HEK293 (cell line): ENCODE results near the gene PIWIL1.

Experiments used
- CTCF ChIA-PET: fragments of 350-600 bp; formaldehyde crosslinking; extraction: SDS; loops from one replicate; lab custom pipeline; 2021; ENCODE audit warnings: antibody characterized with exemption; lab: Yijun Ruan, JAX
- POLR2A ChIA-PET: fragments of 300-600 bp; formaldehyde crosslinking; extraction: SDS; loops from one replicate; lab custom pipeline; 2020; ENCODE audit warnings: antibody characterized with exemption, inconsistent platforms; lab: Yijun Ruan, JAX
- H3K27ac ChIP-seq: fragments of 200-500 bp; sonication (Bioruptor generic); 2 replicates; pipeline ENCODE4 v1.5.1; 2014; ENCODE audit warnings: low read depth, low read length, control low read depth, inconsistent platforms; ENCODE audit errors: extremely low read depth
- H3K36me3 ChIP-seq, 2 experiments: fragments of 200-500 bp in 1 of 2; sonication (Bioruptor generic) in 1 of 2; 1 replicate in 1 of 2; 2 replicates in 1 of 2; pipeline ENCODE4 v1.5.1; 2014 to 2017; ENCODE audit warnings: inconsistent platforms in 2 of 2, low read length in 2 of 2; ENCODE audit not compliant: control insufficient read depth in 2 of 2, insufficient read depth in 1 of 2
- H3K4me1 ChIP-seq: fragments of 200-500 bp; sonication (Bioruptor generic); 2 replicates; pipeline ENCODE4 v1.5.1; 2014; ENCODE audit warnings: mild to moderate bottlenecking, low read length, inconsistent platforms; ENCODE audit not compliant: control insufficient read depth, insufficient read depth
- H3K4me3 ChIP-seq: 2 replicates; pipeline ENCODE4 v1.5.1; 2011; ENCODE audit warnings: low read depth, mild to moderate bottlenecking, control low read depth, low read length, moderate library complexity
- H3K9me3 ChIP-seq: fragments of 200-500 bp; sonication (Bioruptor generic); 2 replicates; pipeline ENCODE4 v1.5.1; 2014; ENCODE audit warnings: low read depth, low read length, inconsistent platforms; ENCODE audit not compliant: control insufficient read depth, insufficient read depth
- OVOL3 ChIP-seq: fragments of 450-650 bp; formaldehyde crosslinking; IDR thresholded peaks from 2 replicates; pipeline ENCODE4 v1.5.1; 2016; ENCODE audit warnings: missing biosample characterization, missing genetic modification characterization
- SCRT2 ChIP-seq: fragments of 450-650 bp; formaldehyde crosslinking; IDR thresholded peaks from 2 replicates; pipeline ENCODE4 v1.5.1; 2016; ENCODE audit warnings: missing biosample characterization, missing genetic modification characterization
- TCF7L2 ChIP-seq: IDR thresholded peaks from 2 replicates; pipeline ENCODE4 v1.6.1; 2011; ENCODE audit warnings: low read depth, mild to moderate bottlenecking, inconsistent platforms, low read length, moderate library complexity, borderline replicate concordance
- YY2 ChIP-seq: fragments of 450-650 bp; formaldehyde crosslinking; IDR thresholded peaks from 2 replicates; pipeline ENCODE4 v1.5.1; 2016; ENCODE audit warnings: missing biosample characterization, missing genetic modification characterization
- ZNF133 ChIP-seq: fragments of 450-650 bp; formaldehyde crosslinking; IDR thresholded peaks from 2 replicates; pipeline ENCODE4 v1.5.1; 2016; ENCODE audit warnings: missing biosample characterization, missing genetic modification characterization
- ZNF138 ChIP-seq: fragments of 450-650 bp; formaldehyde crosslinking; IDR thresholded peaks from 2 replicates; pipeline ENCODE4 v1.5.1; 2016; ENCODE audit warnings: missing biosample characterization, missing genetic modification characterization, borderline replicate concordance
- ZNF140 ChIP-seq: fragments of 450-650 bp; formaldehyde crosslinking; IDR thresholded peaks from 2 replicates; pipeline ENCODE4 v1.5.1; 2016; ENCODE audit warnings: missing biosample characterization, missing genetic modification characterization
- ZNF223 ChIP-seq: fragments of 450-650 bp; formaldehyde crosslinking; IDR thresholded peaks from 2 replicates; pipeline ENCODE4 v1.5.1; 2016; ENCODE audit warnings: missing biosample characterization, missing genetic modification characterization
- ZNF311 ChIP-seq: fragments of 450-650 bp; formaldehyde crosslinking; IDR thresholded peaks from 2 replicates; pipeline ENCODE4 v1.5.1; 2017; ENCODE audit warnings: missing biosample characterization, missing genetic modification characterization, borderline replicate concordance
- ZNF335 ChIP-seq: fragments of 450-650 bp; formaldehyde crosslinking; conservative IDR thresholded peaks from 2 replicates; pipeline ENCODE4 v1.5.1; 2016; ENCODE audit warnings: missing biosample characterization, missing genetic modification characterization
- ZNF404 ChIP-seq: fragments of 450-650 bp; formaldehyde crosslinking; IDR thresholded peaks from 2 replicates; pipeline ENCODE4 v1.5.1; 2017; ENCODE audit warnings: missing biosample characterization, missing genetic modification characterization
- ZNF555 ChIP-seq: fragments of 450-650 bp; formaldehyde crosslinking; conservative IDR thresholded peaks from 2 replicates; pipeline ENCODE4 v1.5.1; 2017; ENCODE audit warnings: missing biosample characterization, mild to moderate bottlenecking, missing genetic modification characterization, inconsistent platforms
- ZNF610 ChIP-seq: fragments of 450-650 bp; formaldehyde crosslinking; IDR thresholded peaks from 2 replicates; pipeline ENCODE4 v1.5.1; 2016; ENCODE audit warnings: missing biosample characterization, missing genetic modification characterization, borderline replicate concordance
- ZNF677 ChIP-seq: fragments of 450-650 bp; IDR thresholded peaks from 2 replicates; pipeline ENCODE4 v1.5.0; 2018; ENCODE audit warnings: missing biosample characterization, mild to moderate bottlenecking, missing genetic modification characterization, moderate library complexity
- ZNF76 ChIP-seq: fragments of 450-650 bp; formaldehyde crosslinking; IDR thresholded peaks from 2 replicates; pipeline ENCODE4; 2016; ENCODE audit warnings: low read depth, missing biosample characterization, missing genetic modification characterization, borderline replicate concordance
- ZNF768 ChIP-seq: fragments of 450-650 bp; formaldehyde crosslinking; IDR thresholded peaks from 2 replicates; pipeline ENCODE4 v1.5.1; 2018; ENCODE audit warnings: missing biosample characterization, mild to moderate bottlenecking, missing genetic modification characterization
- TF ChIP-seq, protein P1 (sequence below): fragments of 450-650 bp; formaldehyde crosslinking; IDR thresholded peaks from 2 replicates; pipeline ENCODE4 v1.5.1; 2016; ENCODE audit warnings: missing biosample characterization, missing genetic modification characterization
- TF ChIP-seq, protein P2 (sequence below): fragments of 450-650 bp; formaldehyde crosslinking; IDR thresholded peaks from 2 replicates; pipeline ENCODE4; 2016; ENCODE audit warnings: missing biosample characterization, missing genetic modification characterization
- TF ChIP-seq, protein P3 (sequence below): fragments of 450-650 bp; formaldehyde crosslinking; IDR thresholded peaks from 2 replicates; pipeline ENCODE4 v1.5.1; 2016; ENCODE audit warnings: missing biosample characterization, missing genetic modification characterization
- TF ChIP-seq, protein P4 (sequence below): fragments of 450-650 bp; formaldehyde crosslinking; IDR thresholded peaks from 2 replicates; pipeline ENCODE4 v1.5.1; 2016; ENCODE audit warnings: missing biosample characterization, missing genetic modification characterization
- TF ChIP-seq, protein P5 (sequence below): fragments of 450-650 bp; formaldehyde crosslinking; IDR thresholded peaks from 2 replicates; pipeline ENCODE4 v1.5.1; 2016; ENCODE audit warnings: missing biosample characterization, missing genetic modification characterization, borderline replicate concordance
- TF ChIP-seq, protein P6 (sequence below): fragments of 450-650 bp; formaldehyde crosslinking; IDR thresholded peaks from 2 replicates; pipeline ENCODE4 v1.5.1; 2016; ENCODE audit warnings: missing biosample characterization, missing genetic modification characterization

PIWIL1 gene

DNA sequence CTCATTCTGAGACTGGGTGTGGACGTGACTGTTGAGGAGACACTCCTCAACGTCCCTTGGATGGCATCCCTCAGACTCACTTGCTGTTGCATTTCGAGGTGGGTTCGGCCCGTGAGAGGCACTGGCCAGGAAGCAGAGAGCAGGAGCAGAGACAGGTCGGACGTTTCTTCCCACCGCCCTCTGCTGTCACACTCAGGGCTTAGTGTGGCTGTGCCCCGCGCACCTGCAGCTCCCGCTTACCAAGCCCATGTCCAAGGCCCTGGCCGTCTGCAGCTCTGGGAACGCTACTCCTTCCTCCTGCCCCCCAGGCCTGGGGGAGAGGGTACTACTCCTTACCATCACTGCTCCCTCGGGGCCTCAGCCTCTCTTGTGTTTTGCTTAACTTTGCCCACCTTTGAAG lies 29.8 kb upstream of the PIWIL1 start (continued):
- TF ChIP-seq ZNF335, result no peak

DNA sequence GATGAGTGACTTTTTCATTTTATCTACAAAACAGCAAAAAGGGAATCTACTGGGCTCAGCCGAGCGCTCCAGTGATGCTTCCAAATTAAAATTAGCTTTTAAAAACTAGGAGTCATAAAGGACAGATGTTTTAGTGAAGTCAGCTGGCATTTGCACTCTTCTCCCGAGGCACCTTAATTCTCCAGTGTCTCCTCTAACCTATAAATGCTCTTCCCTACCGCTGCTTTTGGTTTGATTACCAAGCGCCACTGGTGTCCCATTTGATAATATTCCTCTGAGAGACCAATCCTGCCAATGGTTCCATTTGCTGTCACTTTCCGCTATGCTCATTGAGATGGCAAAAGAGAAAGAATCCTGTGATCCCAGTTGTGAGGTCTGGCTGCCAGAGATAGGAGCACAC lies 29.3 kb upstream of the PIWIL1 start:
- CTCF ChIA-PET, result interaction anchor here (0.7 kb wide), 1 partner anchor 90 kb away, joined by 3 read pairs; no protein-coding TSS in a partner anchor
- Histone ChIP-seq H3K4me3 (no peak overlapping the region), H3K36me3 (no peaks in the 10 kb centered on the region)

DNA sequence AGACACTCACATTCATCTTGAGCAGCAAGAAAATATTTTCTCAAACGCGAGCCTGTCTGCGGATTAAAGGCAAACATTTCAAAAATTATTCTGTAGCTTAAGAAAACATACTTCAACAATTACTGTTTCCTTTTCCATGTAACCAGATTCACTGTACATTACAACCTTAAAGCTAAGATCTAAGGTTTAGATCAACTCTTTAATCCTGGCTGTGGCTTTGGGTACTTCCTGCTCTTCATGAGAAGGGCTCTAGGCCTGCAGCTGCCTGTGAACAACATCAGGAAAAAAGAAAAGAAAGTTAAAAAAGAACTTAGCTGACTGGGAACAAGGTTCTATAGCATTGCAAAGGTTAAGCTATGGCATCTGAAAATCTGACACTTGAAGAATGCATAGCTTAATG lies 21.4 kb upstream of the PIWIL1 start:
- TF ChIP-seq ZNF677 (tag by site-specific recombination), result no peak
- no peak for TF ChIP-seq ZNF768 (tag by site-specific recombination)
- no peak for TF ChIP-seq ZNF138 (tag by site-specific recombination)
- TF ChIP-seq ZNF610, result no peak
- no peak for TF ChIP-seq YY2 (tag by site-specific recombination)
- no peak for TF ChIP-seq ZNF311 (tag by site-specific recombination)
- TF ChIP-seq, protein P1, sequence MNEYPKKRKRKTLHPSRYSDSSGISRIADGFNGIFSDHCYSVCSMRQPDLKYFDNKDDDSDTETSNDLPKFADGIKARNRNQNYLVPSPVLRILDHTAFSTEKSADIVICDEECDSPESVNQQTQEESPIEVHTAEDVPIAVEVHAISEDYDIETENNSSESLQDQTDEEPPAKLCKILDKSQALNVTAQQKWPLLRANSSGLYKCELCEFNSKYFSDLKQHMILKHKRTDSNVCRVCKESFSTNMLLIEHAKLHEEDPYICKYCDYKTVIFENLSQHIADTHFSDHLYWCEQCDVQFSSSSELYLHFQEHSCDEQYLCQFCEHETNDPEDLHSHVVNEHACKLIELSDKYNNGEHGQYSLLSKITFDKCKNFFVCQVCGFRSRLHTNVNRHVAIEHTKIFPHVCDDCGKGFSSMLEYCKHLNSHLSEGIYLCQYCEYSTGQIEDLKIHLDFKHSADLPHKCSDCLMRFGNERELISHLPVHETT, result no peak
- TF ChIP-seq ZNF555 (tag by site-specific recombination), result no peak
- no peak for TF ChIP-seq ZNF404
- TF ChIP-seq, protein P2, sequence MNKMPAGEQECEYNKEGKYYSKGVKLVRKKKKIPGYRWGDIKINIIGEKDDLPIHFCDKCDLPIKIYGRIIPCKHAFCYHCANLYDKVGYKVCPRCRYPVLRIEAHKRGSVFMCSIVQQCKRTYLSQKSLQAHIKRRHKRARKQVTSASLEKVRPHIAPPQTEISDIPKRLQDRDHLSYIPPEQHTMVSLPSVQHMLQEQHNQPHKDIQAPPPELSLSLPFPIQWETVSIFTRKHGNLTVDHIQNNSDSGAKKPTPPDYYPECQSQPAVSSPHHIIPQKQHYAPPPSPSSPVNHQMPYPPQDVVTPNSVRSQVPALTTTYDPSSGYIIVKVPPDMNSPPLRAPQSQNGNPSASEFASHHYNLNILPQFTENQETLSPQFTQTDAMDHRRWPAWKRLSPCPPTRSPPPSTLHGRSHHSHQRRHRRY, result no peak
- TF ChIP-seq, all 188 proteins: peak for 0
- CTCF ChIA-PET, result interaction anchor here (0.7 kb wide), 1 partner anchor 1522 kb away, joined by 3 read pairs; no protein-coding TSS in a partner anchor
- POLR2A ChIA-PET, result no interaction called here

More for the DNA sequence above, 29.3 kb upstream of the PIWIL1 start:
- H3K27ac ChIP-seq, result no peak overlapping the region
- no peaks in the 10 kb centered on the region for H3K9me3 ChIP-seq
- no peaks in the 10 kb centered on the region for H3K4me1 ChIP-seq
- TF ChIP-seq, protein P3, sequence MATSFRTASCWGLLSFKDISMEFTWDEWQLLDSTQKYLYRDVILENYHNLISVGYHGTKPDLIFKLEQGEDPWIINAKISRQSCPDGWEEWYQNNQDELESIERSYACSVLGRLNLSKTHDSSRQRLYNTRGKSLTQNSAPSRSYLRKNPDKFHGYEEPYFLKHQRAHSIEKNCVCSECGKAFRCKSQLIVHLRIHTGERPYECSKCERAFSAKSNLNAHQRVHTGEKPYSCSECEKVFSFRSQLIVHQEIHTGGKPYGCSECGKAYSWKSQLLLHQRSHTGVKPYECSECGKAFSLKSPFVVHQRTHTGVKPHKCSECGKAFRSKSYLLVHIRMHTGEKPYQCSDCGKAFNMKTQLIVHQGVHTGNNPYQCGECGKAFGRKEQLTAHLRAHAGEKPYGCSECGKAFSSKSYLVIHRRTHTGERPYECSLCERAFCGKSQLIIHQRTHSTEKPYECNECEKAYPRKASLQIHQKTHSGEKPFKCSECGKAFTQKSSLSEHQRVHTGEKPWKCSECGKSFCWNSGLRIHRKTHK (tag by site-specific recombination), result no peak
- TF ChIP-seq ZNF133 (tag by site-specific recombination), result no peak
- TF ChIP-seq ZNF223, result no peak
- TF ChIP-seq, protein P2, result no peak
- no peak for TF ChIP-seq ZNF76
- TF ChIP-seq, protein P4, sequence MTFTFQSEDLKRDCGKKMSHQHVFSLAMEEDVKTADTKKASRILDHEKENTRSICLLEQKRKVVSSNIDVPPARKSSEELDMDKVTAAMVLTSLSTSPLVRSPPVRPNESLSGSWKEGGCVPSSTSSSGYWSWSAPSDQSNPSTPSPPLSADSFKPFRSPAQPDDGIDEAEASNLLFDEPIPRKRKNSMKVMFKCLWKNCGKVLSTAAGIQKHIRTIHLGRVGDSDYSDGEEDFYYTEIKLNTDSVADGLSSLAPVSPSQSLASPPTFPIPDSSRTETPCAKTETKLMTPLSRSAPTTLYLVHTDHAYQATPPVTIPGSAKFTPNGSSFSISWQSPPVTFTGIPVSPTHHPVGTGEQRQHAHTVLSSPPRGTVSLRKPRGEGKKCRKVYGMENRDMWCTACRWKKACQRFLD (tag by site-specific recombination), result no peak
- no peak for TF ChIP-seq TCF7L2
- TF ChIP-seq, protein P5, sequence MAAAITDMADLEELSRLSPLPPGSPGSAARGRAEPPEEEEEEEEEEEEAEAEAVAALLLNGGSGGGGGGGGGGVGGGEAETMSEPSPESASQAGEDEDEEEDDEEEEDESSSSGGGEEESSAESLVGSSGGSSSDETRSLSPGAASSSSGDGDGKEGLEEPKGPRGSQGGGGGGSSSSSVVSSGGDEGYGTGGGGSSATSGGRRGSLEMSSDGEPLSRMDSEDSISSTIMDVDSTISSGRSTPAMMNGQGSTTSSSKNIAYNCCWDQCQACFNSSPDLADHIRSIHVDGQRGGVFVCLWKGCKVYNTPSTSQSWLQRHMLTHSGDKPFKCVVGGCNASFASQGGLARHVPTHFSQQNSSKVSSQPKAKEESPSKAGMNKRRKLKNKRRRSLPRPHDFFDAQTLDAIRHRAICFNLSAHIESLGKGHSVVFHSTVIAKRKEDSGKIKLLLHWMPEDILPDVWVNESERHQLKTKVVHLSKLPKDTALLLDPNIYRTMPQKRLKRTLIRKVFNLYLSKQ (tag by site-specific recombination), result no peak
- TF ChIP-seq, protein P6, sequence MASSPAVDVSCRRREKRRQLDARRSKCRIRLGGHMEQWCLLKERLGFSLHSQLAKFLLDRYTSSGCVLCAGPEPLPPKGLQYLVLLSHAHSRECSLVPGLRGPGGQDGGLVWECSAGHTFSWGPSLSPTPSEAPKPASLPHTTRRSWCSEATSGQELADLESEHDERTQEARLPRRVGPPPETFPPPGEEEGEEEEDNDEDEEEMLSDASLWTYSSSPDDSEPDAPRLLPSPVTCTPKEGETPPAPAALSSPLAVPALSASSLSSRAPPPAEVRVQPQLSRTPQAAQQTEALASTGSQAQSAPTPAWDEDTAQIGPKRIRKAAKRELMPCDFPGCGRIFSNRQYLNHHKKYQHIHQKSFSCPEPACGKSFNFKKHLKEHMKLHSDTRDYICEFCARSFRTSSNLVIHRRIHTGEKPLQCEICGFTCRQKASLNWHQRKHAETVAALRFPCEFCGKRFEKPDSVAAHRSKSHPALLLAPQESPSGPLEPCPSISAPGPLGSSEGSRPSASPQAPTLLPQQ (tag by site-specific recombination), result no peak
- no peak for TF ChIP-seq OVOL3 (tag by site-specific recombination)
- TF ChIP-seq SCRT2 (tag by site-specific recombination), result no peak
- TF ChIP-seq ZNF140, result no peak
- POLR2A ChIA-PET, result no interaction called here

More for the DNA sequence above, 21.4 kb upstream of the PIWIL1 start:
- H3K27ac ChIP-seq, result no peak overlapping the region
- H3K4me1 ChIP-seq, result no peaks in the 10 kb centered on the region
- no peaks in the 10 kb centered on the region for H3K9me3 ChIP-seq
- H3K4me3 ChIP-seq, result no peak overlapping the region
- H3K36me3 ChIP-seq, result no peaks in the 10 kb centered on the region
